NCI-H2196 treated with DMSO at 0.1 percent for 48 hours (cell line): Measurements from ENCODE around the gene PGBD5.

Source experiments
- DNase-seq: peaks from one replicate; lab custom pipeline; 2025; ENCODE audit not compliant: unreplicated experiment; lab: John Stamatoyannopoulos, UW

PGBD5 gene

GRCh38 chr1:230326971-230327891, 98.9 kb downstream of the PGBD5 start:
- DNase-seq: no peak

DNA sequence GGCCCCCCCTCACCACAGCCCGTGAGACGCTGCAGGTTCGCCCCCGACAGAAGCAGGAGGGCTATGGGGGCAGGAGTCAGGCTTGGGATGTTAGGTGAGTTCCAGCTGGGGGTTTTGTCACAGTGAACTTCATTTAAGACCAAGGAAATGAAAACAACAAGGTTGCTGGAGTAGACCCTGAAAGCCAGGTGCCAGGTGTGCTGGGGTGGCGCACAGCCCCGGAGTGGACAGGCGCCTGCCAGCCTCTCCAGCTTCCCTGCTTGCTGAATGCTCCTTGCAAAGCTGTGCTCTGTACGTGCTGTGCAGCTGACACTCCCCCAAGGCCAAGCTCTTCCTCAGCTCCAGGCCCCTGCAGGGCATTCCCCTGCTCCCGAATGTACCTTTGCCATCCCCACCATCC, 102.4 kb downstream of the PGBD5 start:
- DNase-seq: no peak

- no peak for DNase-seq
Observed at GRCh38 chr1:230322967-230323547, 103.1 kb downstream of the PGBD5 start.

DNA sequence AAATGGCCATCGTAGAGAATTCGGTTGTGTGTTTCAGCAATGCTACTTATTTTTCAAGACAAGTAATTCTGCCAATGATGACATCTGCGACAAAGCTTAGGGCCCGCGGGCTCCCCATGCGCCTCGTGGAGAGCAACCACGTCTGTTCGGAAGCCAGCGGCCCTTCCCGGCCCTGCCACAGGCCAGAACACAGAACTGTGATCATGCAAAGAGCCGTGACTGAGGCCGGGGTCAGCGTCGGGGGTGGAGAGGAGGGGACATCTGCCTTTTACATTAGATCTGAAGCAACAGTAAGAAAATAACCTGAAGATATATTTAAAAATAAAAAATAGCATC, 103.7 kb downstream of the PGBD5 start:
- no peak for DNase-seq

- no peak for DNase-seq
Observed at GRCh38 chr1:230321741-230322420, 104.3 kb downstream of the PGBD5 start.

DNA sequence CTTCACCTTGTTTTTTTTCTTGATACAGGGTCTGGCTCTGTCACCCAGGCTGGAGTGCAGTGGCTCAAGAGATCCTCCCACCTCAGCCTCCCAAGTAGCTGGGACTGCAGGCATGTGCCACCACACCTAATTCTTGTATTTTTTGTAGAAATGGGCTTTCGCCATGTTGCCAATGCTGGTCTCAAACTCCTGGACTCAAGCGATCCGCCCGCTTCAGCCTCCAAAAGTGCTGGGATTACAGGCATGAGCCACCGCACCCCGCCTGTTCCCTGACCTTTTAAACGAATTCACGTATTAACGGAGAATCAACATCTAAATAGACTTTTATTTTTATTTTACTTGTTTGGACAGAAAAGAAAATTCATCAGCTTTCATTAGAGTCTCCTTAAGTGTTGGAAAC, 104.8 kb downstream of the PGBD5 start:
- DNase-seq: no peak

- DNase-seq: no peak
Observed at GRCh38 chr1:230320804-230321203, 105.3 kb downstream of the PGBD5 start.

GRCh38 chr1:230319014-230319747, 107.0 kb downstream of the PGBD5 start:
- no peak for DNase-seq

DNA sequence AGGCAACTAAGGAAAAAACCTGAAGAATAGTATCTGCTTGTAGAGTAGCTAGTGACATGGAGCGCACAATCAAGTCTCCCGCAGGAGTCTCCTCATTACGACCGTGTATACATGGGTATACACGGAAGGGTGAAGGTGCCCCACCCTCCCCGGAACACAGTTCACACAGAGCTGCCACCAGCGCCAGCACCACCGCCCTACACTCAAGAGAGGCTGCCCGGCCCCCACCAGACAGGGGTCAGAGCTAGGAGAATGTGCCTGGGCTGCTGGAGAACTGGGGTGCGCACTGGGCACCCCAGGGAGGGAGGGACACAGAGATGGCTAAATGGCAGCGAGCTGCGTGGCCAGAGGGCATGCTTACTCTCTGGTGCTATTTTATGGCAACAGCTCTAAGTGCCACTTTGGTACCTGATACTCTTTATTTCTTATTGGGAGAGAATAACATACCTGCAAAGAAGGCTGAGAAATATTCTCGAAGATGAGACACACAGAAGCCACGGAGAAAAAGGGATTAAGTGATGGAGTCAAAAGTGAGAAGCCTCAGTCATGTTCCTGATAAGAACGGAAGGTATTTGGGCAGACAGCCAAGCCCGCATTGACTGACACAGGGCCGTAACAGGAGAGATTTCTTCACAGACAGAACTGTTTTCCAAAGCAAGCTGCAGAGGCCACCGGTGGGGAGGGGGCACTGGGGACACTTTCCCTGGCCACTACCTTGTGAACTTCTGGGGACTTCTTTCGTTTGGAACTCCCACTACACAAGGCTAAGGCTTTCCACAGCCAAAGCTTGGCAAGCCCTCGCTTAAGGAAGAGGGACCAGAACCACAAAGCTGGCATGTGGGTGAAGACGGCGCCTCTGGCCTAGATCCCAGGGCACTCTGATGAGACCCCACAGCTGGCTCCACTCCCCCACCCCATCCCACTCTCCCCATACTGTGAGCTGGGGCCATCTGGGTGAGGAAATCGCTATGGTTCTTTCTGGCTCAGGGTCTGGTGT, 108.0 kb downstream of the PGBD5 start:
- DNase-seq: no peak

- no peak for DNase-seq
Observed at GRCh38 chr1:230316864-230317745, 109.0 kb downstream of the PGBD5 start.

DNA sequence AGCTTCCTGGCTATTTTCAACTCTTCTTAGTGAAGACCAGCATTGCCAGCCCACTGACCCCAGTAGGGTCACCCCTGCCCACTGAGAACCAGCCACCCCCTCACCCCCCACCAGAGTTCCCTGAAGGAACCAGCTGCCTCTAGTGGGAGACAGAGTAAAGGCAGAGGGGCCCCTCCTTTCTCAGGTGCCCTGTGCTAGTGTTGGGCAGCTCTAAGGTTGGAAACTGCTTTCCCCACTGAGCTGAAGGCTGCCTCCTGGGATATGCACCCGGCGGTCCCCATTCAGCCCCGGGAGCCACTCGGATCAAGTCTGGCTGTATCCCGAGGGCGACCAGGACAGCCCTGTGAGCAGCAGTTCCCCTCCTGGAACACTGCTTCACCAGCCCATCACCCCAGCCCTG, 111.0 kb downstream of the PGBD5 start:
- no peak for DNase-seq

- no peak for DNase-seq
Observed at GRCh38 chr1:230314142-230314470, 112.0 kb downstream of the PGBD5 start.

GRCh38 chr1:230313453-230314141, 112.5 kb downstream of the PGBD5 start:
- no peak for DNase-seq

DNA sequence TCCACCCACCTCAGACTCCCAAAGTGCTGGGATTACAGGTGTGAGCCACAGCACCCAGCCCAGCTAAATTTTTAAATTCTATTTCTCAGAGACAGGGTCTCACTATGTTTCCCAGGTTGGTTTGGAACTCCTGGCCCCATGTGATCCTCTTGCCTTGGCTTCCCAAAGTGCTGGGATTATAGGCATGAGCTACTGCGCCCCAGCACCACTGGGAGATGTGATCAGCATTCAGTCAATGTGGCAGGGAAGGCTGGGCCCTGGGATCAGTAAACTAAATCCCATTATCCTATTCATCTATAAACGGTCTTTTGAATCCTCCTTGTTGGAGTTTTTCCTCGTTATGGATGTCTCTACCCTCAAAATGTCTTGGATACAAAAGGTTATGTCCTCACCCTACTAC, 113.5 kb downstream of the PGBD5 start:
- no peak for DNase-seq

DNA sequence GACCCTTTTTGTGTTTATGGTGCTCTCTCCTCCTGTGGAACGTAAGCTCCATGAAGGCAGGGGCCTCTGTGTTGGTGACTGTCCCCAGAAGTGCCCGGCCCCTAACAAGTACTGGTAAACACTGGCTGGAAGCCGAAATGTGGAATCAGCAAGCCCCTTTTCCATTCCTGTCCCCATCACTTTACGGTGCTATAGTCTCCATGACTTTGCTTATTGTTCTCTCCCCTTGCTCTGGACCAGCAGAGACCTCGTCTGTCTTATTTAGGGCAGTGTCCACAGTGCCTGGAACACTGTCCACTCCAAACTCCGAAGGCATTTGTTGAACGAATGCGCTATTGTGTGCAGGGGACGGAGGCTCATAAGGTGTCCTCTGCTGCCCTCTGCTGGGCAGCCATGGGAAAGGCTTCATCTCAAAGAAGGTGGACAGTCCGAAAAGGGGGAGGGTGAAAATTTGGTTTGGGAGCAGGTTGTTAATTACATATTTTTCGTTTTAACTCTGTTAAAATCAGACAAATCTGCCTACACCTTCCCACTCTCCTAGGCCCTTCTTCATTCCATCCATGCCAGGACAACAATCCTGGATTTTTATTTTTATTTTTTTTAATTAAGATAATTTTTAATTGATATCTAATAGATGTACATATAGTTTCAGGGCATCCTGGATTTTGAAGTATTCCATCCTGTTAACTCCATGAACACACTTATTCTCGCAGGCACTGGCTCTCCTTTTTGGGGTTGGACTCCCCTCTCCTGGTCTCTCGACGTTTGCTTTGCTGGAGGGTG, 115.6 kb downstream of the PGBD5 start:
- peak; percentile 62 for DNase-seq

DNA sequence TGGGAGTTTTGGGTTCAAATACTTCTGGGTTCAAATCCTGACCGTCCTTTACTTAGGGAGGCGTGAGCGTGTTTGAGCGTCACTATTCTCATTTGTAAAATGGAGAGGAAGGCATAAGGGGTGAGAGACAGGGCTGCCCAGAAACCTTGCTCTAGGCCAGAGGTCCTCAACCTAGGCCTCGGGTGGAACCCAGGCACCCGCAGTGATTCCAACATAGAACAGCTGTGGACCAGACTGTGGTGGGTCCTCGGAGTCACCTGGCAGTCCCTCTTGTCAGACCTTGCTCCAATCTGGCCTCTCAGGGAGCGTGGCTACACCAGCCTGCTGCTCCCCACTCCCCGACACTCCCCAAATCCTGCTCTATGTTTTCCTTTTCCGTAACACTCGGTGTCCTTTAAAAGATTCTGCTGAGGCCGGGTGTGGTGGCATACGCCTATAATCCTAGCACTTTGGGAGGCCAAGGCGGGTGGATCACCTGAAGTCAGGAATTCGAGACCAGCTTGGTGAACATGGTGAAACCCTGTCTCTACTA, 116.4 kb downstream of the PGBD5 start:
- DNase-seq: no peak

GRCh38 chr1:230308821-230309220, 117.3 kb downstream of the PGBD5 start:
- no peak for DNase-seq

- peak; percentile 62 for DNase-seq
Observed at GRCh38 chr1:230308039-230308438, 118.1 kb downstream of the PGBD5 start.
